Measurements from ENCODE around the gene GDE1. TPM values are rescaled to one million over a fixed set of nuclear protein-coding genes. Genes with fewer than 3 reads are reported as not detected.

The GDE1 gene
- total RNA-seq, 1 donor from 2014 or later: 31.2 TPM

DNA sequence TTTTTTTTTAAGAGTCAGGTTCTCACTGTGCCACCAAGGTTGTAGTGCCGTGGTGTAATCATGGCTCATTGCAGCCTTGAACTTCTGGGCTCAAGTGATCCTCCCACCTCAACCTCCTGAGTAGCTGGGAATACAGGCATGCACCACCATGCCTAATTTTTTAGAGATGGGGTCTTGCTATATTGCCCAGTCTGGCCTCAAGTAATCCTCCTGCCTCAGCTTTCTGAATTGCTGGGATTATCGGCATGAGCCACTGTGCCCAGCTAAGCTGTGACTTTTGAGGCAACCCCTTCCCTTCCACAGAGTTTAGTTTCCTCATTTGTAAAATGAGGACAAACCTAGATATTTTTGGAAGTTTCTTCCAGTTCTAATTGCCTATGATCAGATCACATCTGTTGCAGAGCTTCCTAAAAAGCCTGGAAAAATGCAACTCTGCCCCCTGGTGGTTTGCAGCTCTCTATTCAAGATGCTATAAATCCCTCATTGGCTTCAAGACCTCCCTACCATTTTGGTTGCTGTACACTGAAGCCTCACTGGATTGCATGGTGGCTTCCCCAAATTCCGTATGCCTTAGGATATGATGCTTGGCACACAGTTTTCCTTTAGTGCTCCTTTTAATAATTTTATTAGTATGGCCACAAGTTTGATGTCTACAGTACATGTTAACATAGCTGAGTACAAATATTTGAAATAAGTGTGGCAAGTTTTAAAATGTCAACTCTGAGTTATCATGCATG lies 19.3 kb downstream of the GDE1 start:
- TF ChIP-seq, protein P1, sequence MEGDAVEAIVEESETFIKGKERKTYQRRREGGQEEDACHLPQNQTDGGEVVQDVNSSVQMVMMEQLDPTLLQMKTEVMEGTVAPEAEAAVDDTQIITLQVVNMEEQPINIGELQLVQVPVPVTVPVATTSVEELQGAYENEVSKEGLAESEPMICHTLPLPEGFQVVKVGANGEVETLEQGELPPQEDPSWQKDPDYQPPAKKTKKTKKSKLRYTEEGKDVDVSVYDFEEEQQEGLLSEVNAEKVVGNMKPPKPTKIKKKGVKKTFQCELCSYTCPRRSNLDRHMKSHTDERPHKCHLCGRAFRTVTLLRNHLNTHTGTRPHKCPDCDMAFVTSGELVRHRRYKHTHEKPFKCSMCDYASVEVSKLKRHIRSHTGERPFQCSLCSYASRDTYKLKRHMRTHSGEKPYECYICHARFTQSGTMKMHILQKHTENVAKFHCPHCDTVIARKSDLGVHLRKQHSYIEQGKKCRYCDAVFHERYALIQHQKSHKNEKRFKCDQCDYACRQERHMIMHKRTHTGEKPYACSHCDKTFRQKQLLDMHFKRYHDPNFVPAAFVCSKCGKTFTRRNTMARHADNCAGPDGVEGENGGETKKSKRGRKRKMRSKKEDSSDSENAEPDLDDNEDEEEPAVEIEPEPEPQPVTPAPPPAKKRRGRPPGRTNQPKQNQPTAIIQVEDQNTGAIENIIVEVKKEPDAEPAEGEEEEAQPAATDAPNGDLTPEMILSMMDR (IDR thresholded peaks at IDR 0.05): peak; percentile 45 to 62 (median 54)
- no peak for TF ChIP-seq POLR2A (IDR thresholded peaks at IDR 0.05)
- Histone ChIP-seq H3K4me3 (no peak overlapping the region), H3K27ac (no peak overlapping the region), H3K4me1 (no peaks in the 10 kb centered on the region), H3K27me3 (no peaks in the 10 kb centered on the region), H3K9me3 (no peaks in the 10 kb centered on the region), H3K36me3 (peaks cover 0 to 64% of the 10 kb centered on the region in 2 donors)
- intact Hi-C loops (cut with DNase I): loop anchor here (10.0 kb wide), 1 partner anchor 418 kb away; no protein-coding TSS in a partner anchor
- no peak for DNase-seq (ENCODE audit: extremely low spot score in 2 of 2)

DNA sequence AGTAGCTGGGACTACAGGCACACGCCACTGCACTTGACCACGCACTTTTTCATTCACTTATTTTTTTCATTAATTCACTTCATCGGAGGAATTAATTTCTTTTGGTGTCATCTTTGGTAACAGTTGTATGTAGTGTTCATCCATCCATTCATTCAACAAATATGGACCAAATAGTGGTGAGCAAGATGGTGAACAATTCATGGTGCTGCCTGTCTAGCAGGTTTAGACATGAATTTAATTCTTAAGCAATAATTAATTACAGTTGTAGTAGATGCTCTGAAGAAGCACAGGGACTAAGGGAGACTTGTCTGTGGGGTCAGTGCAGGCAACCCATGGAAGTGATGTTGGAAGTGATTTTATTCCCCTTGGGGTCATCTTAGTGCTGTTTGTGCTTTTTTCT lies 22.4 kb downstream of the GDE1 start:
- no peak overlapping the region for H3K4me3 ChIP-seq
- H3K27ac ChIP-seq: no peak overlapping the region
- H3K9me3 ChIP-seq: no peaks in the 10 kb centered on the region
- H3K4me1 ChIP-seq: no peaks in the 10 kb centered on the region
- TF ChIP-seq, protein P1 (IDR thresholded peaks at IDR 0.05): no peak
- TF ChIP-seq POLR2A (IDR thresholded peaks at IDR 0.05): no peak
- TF ChIP-seq POLR2AphosphoS5 (IDR thresholded peaks at IDR 0.05; ENCODE audit: insufficient read depth in 1 of 2, low read depth in 1 of 2): no peak
- intact Hi-C loops (cut with DNase I): no loop called here
- no peaks in the 10 kb centered on the region for H3K27me3 ChIP-seq
- H3K36me3 ChIP-seq: peaks cover 0 to 37% of the 10 kb centered on the region in 2 donors
- no peak for DNase-seq (ENCODE audit: extremely low spot score in 2 of 2)

DNA sequence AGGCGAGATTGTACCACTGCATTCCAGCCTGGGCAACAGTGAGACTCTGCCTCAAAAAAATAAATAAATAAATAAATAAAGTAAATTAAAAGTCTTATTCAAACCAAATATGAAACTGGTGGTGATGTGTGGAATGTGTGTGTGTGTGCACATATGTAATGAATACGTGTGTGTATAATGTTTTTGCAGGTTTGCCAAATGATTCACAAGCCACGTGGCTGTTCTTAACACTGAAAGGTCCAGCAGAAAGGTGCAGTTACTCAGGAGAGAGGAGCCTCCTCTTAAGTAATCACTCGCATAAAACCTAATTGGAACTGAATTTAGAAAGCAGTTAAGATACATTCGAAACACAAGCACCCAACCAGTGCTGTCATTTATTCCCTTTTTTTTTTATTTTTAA lies 22.9 kb downstream of the GDE1 start:
- no peaks in the 10 kb centered on the region for H3K9me3 ChIP-seq
- intact Hi-C loops (cut with DNase I): no loop called here
- H3K4me3 ChIP-seq: no peak overlapping the region
- TF ChIP-seq, protein P1 (IDR thresholded peaks at IDR 0.05): no peak
- no peak for TF ChIP-seq POLR2AphosphoS5 (IDR thresholded peaks at IDR 0.05; ENCODE audit: insufficient read depth in 1 of 2, low read depth in 1 of 2)
- no peak for TF ChIP-seq POLR2A (IDR thresholded peaks at IDR 0.05)
- DNase-seq (ENCODE audit: extremely low spot score in 2 of 2): no peak
- H3K27ac ChIP-seq: no peak overlapping the region
- H3K36me3 ChIP-seq: peaks cover 0 to 33% of the 10 kb centered on the region in 2 donors
- H3K27me3 ChIP-seq: no peaks in the 10 kb centered on the region
- no peaks in the 10 kb centered on the region for H3K4me1 ChIP-seq

DNA sequence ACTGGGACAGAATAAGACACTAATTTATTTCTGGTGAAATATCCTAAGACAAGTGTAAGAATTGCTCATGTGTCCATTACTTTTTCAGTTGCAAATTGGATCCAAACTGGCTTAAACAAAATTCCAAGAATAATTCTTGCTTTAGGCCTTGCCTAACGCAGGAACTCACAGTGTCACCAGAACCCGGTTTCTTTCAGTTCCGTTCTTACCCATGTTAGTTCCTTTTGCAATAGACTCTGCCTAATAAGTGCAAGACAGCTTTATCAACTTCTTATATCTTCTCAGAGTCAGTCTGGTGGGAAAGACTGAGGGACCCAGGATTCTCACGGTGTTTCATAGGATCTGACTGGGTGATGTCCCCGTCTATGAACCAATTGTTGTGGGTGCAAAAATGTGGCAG lies 24.7 kb downstream of the GDE1 start:
- no peaks in the 10 kb centered on the region for H3K9me3 ChIP-seq
- no peak overlapping the region for H3K27ac ChIP-seq
- no peaks in the 10 kb centered on the region for H3K4me1 ChIP-seq
- H3K4me3 ChIP-seq: no peak overlapping the region
- intact Hi-C loops (cut with DNase I): no loop called here
- H3K27me3 ChIP-seq: no peaks in the 10 kb centered on the region
- H3K36me3 ChIP-seq: peaks cover 0 to 15% of the 10 kb centered on the region in 2 donors
- no peak for DNase-seq (ENCODE audit: extremely low spot score in 2 of 2)
- TF ChIP-seq POLR2AphosphoS5 (IDR thresholded peaks at IDR 0.05; ENCODE audit: insufficient read depth in 1 of 2, low read depth in 1 of 2): no peak
- TF ChIP-seq POLR2A (IDR thresholded peaks at IDR 0.05): no peak
- TF ChIP-seq, protein P1 (IDR thresholded peaks at IDR 0.05): no peak

DNA sequence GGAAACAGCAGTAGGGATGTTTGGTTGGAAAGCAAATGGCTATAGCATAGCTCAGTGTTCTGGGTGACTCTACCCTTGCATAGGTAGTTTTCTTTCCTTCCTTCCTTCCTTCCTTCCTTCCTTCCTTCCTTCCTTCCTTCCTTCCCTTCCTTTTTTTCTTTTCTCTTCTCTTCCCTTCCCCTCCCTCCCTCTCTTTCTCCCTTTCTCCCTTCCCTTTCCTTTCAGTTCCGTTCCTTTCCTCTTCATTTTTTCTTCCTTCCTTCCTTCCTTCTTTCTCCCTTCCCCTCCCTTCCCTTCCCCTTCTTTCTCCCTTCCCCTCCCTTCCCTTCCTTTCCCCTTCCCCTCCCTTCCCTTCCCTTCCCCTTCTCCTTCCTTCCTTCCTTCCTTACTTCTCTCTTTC lies 31.3 kb downstream of the GDE1 start:
- no peak for DNase-seq (ENCODE audit: extremely low spot score in 2 of 2)
- intact Hi-C loops (cut with DNase I): no loop called here

More for the DNA sequence above, 31.3 kb downstream of the GDE1 start:
- H3K4me1 ChIP-seq: no peaks in the 10 kb centered on the region
- no peak overlapping the region for H3K27ac ChIP-seq
- H3K4me3 ChIP-seq: no peak overlapping the region
- no peaks in the 10 kb centered on the region for H3K27me3 ChIP-seq
- TF ChIP-seq, protein P1 (IDR thresholded peaks at IDR 0.05): no peak
- TF ChIP-seq POLR2AphosphoS5 (IDR thresholded peaks at IDR 0.05; ENCODE audit: insufficient read depth in 1 of 2, low read depth in 1 of 2) (no peak), POLR2A (IDR thresholded peaks at IDR 0.05) (no peak)
- no peaks in the 10 kb centered on the region for H3K9me3 ChIP-seq
- H3K36me3 ChIP-seq: no peaks in the 10 kb centered on the region

Data from vagina (tissue), 2 donors.